Glomerular endothelial cell (primary cell): ENCODE measurements around the gene UNC13C. TPM values are rescaled to one million over a fixed set of nuclear protein-coding genes. Genes with fewer than 3 reads are reported as not detected.
"Not testable (repeated sequence)": the region's sequence is repeated elsewhere in the genome, so short reads cannot be mapped to it uniquely, and the experiment has no call there.

Experiments
- DNase-seq: peaks from one replicate; pipeline ENCODE4 v3.0.0-alpha.2; 2011; ENCODE audit warnings: low read depth, low spot score; ENCODE audit errors: extremely low read depth
- total RNA-seq: library from RNA; depleted of rRNA; stranded (reverse); fragments of >200 nt; gene quantifications from 2 replicates; pipeline ENCODE4 v1.2.3, GENCODE V29; 2015

The UNC13C gene
- total RNA-seq, result 0.05 TPM in 1 of 2 replicates, not detected in the other

DNA sequence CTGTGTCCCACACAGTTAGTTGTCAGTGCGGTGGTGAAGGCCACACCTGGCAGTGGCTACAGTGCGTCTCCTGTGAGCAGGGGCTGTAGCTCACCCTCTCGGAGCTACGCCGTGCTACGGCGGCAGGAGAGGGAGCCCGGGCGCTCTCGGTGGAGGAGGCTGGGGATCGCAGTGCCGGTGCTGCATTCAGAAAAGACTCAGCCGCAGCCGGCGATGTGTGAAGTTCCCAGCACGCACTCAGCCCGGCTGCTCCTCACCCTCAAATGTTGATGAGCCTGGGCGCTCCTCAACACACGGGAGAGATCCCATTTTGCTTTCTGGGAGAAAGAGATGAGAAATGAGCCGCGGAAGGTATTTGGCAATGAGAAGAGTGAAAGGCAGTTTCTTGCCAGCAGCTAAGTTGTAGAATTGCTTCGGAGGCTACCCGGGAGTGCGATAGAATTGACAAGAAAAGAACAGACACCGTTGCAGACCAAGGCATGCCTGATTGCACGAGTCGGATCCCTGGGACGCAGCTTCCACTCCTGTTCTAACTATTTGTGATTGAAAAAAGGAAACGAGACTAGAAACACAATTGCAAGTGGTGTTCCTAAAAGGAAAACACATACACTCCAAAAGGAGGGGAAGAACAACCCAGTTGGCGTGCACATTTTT is at the start of gene UNC13C:
Gene UNC13C (plus strand): TSS at position 189 of the 654 bp plus-strand sequence. CDS start 34,463 bp downstream, outside the sequence.
- no peak for DNase-seq

DNA sequence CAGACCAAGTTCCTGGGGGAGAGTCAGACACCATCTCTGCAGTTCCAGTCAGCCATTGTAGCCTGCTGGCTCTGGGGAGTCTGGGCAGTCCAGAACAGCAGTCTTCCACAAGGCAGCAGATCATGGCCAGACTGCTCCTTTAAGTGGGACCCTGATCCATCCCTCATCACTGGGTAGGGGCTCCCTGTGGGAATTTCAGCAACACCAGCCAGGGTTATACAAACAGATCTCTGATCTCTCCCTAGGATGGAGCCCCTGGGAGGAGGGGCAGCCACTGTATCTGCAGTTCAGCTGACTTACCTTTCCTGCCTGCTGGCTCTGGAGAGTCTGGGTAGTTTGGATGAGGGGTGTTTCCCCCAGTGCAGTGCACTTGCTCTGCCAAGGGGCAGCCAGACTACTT is 42.1 kb upstream of the UNC13C start:
- DNase-seq, result no peak

DNA sequence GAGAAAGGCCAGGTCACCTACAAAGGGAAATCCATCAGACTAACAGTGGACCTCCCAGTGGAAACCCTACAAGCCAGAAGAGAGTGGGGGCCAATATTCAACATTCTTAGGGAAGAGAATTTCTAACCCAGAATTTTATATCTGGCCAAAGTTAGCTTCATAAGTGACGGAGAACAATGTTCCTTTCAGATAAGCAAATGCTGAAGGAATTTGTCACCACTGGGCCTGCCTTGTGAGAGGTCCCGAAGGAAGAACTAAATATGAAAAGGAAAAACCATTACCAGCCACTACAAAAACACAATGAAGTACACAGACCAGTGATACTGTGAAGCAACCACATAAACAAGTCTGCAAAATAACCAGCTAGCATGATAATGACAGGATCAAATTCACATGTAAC is 40.6 kb upstream of the UNC13C start:
- DNase-seq, result not testable (repeated sequence)

DNA sequence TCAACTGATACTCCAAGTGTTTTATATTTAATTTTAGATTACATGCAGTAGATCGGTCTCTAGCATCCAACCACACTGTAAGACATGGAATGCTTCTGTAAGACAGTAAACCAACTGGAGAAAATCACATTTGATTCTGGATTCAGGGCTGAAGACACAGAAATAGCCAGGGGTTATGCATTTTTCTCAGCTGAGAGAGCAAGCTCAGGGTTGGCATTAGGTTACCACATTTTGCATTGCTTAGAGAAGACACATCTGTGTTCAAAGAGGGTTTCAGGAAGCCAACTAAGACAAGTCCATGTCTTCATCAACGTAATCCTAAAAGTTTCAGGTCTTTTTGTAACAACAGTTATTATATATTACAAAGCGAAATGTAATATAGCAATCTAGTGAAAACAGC is 27.7 kb upstream of the UNC13C start:
- DNase-seq, result no peak

DNA sequence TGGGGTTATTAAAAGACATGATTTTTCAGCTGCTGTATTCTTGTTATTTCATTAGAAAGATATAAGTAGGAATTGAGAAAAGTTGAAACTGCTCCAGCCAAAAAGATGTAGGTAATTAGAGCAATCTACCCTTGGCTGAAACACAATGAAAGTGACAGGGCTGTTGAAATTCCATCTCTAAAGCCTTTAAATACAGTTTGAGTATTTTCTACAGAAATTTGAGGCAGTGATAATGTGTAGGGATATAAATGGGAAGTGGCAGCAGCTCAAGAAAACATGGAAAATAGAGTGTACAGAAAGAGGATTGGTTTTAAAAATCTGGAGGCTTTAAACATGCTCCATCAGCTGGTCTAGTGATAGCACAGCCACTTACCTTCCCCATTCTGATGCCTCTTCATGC is 22.8 kb upstream of the UNC13C start:
- no peak for DNase-seq

DNA sequence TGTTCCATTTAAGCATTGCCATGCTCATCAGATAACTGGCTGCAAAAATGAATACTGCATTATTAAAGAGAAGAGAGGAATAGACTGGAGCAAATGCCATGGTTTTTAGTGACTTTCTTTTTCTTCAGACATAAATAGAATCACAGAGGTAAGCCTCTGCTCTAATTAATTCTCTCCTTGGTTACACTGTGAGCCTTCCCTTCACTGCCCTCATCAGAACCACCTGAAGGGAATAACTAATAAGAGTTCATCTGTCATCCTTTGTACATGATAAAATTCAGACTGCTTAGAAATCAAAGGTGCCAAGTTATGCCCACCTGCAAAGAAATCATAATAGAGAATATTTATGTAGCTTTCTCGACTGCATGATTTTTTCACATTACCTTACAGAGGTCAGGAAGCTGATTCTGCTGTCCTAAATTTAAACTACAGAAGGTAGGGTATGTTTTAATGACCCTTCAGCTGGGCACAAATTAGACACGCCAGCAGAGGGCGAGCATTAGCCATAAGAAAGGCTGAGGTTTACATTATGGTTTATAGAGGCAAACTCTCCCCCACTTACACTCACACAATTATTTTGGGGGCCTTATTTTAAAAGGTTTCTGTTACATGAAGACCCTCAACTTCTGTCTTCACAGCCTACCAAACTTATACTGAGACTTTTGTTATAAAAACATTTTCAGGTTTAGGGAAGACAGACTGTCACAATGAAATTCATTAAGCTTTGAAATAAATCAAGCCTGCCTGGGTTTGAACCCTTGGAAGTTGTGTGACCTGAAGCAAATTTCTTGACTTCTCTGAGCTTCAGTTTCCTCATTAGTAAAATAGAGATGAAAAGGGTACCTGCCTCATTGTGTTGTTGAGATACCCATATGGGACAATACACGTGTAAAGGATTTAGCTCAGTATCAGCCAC is 15.3 kb upstream of the UNC13C start:
- DNase-seq, result no peak

DNA sequence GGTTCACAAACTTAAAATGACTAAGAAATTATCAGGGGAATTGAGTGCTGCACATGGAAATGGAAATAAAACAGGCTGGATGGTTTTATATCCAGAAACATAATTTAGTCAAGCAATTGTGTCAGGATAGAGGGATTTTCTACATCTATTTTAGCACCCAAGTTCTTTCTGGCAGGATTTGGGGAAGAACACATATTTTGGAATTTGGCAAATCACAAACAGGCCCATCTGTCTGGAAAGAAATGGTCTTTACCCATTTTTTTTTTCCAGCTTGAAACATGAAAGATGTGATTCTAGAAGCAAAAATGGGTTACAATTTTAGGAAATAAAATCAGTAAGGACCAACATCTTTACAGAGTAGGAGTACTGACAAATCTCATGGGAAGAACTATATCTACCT is 14.4 kb upstream of the UNC13C start:
- DNase-seq, result no peak

DNA sequence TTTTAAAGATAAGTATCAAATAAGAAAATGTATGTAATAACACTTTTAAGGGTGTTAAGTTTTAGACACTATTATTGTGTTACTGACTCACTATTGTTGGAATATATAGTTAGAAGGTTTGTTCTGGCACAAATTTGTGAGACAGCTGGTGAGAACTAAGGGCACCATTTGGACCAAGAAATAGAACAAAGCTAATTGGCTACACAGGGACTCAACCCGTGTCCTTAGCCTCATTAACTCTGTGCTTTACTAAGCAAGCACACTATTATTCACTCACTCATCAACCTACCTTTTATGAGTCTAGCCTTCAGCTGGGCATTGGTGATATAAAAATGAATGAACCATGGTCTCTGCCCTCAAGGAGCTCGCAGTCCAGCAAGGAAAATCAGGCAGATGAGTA is 4.1 kb upstream of the UNC13C start:
- no peak for DNase-seq

DNA sequence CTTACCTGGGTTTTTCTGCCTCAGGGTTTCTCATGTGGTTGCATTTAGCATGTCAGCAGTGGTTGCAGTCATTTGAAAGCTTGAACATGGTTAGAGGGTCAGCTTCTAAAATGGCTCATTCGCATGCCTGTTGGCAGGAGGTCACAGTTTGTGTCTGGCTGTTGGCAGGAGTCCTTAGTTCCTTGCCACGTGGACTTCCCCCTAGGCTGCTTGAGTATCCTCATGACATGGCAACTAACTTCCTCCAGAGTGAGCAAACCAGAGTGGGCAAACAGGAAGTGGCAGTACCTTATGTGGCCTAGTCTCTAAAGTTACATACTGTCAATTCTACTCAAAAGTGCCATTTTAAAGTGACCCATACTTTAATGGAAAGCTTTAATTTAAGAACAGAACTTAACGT is 3.4 kb upstream of the UNC13C start:
- no peak for DNase-seq

DNA sequence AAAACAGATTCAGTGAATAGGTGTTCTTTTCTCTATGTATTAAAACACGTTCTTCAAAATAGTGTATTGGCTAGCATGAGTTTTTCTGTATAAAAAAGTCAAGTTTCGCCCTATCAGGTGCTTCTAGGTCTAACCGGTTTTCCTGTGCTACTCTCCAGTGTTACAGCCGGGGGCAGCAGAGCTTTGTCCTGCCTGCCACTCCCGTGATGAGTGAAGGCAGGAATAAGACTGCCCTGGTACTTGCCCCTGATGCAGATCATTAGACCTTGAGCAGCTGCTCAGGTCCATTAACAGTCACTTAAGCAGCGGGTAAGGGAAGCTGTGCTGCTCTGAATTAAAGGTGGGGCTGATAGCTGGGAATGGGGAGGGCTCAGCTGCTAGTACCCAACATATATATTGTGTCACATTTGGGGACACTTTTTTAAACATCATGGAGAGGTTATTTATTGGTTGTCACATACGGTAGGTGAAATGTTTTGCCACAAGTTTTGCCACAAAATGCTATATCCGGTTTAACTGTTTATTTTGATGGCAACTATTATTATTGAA is 1.3 kb upstream of the UNC13C start:
- no peak for DNase-seq

DNA sequence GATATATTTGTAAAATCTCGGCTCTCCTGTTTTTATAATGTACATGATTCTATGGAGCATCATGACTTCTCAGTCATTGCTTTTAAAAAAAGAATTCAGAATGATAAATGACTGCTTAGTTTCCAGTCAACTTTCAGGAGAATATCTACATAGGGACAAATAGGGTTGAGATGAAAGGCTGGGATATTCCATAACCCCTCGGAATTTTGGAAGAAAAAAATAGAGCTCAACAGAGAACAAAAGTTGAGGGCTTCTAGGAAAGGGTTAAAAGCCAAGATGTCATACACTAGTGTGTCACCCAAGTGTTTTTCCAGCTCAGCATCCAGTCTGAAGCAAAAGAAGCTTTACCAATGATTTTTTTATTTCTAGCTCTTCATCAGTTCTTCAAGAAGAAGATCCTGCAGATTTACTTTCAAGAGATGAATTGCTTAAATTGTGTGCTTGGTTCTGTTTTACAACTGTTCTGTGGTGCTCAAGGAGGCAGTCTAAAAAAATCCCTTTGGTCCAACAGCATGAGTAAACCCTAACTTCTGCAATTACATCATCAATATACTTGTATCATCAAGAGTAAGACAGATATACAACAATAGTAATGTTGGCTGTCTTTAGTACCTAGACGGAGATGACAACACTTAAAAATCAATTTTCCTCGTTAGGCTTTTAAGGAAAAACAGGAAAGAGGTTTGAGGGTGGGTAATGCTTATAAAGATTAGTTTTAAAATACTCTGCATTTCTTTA is 979 bp downstream of the UNC13C start:
- no peak for DNase-seq

DNA sequence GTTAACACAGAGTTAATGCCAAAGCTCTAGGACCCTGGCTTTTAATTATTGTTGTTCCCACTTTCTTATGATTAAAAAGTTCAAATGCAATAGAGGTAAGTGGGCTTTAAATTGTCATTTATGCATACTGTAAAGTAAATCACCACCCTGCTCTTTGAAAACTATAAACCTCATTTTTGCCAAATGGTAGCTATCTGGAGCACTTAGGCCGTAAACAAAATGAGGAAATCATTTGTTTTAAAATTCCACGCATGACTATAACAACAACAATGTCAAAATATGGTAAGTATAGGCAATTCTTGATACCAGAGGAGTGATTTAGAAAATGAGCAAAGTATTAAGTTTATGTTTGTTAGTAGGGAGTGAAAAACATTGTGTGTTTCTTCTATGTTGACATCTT is 1.8 kb downstream of the UNC13C start:
- no peak for DNase-seq

DNA sequence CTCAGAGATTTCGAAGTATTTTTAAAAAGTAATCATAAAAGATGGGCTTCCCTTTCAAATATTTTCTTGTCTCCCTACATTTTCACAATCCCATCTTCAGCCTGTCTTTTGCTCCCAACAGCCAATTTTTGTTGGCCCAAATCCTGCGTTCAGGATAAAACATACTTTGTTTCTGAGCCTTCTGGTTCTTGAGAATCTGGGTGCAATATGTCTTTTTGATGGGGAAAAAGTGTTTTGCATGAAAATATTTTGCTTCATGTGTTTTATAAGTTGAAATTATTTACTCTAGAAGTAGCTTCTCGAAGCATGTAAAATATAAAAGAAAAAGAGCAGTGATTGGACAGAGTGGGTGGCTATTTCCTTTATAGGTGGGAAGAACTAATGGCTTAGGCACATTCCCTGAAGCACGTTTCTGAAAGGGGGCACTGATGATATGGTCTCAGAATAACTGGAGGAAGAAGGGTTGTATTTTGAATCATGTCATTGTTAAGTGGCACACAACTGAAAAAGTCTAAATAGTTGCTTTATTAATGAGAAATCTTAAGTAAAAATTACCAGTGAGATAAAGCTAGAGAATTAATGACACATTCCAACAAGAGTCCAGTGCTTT is 3.9 kb downstream of the UNC13C start:
- no peak for DNase-seq

DNA sequence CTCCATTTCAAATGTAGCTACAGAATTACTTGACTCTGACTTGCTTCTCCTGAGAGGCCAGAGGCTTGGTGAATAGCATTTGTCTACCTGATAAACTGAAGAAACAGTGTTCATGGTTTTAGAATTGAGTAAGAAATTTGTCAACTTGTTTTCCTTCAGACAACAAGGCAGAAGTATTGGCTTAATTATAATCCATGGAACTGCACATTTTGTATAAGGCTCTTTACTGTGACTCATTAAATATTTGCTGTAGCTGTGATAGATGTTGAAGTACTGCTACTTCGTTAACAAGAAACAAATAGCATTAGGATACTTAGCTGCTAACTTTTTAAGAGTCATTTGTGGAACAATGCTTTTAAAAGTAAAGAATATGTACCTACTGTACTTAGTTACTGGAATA is 4.6 kb downstream of the UNC13C start:
- no peak for DNase-seq

DNA sequence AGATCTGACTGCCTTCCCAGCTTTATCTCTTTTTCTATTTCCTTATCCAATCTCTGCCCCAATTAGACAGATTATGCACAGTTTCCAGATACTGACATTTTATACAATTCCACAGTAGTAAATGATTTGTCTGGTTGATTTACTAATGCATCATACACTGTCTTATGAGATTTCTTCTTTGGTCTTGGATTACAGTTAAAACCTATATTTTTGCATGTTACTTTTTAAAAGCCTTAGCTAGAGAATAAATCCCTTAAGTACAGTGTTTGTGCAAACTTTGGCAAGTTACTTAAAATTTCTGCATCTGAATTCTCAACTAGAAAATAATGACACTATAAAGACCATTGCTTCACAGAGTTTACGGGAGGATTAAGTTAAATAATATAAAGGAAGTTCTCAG is 6.0 kb downstream of the UNC13C start:
- DNase-seq, result no peak

DNA sequence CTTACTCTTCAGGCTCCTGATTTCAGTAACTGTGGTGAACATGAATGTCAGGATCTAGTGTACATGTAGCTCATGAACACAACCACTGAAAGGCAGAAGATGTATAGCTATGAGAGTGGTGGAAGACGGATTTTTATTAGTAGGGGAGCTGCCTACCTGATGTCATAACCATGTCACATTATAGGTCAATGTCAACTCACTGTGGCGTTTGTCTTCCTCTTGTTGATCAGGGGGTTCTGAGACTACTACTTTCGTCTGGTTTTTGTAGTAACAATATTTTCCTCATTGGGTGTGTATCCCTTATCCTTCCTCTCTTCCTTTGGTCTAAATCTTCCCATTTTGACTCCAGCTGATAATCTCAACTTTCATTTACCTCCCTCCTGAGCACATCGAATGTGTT is 7.3 kb downstream of the UNC13C start:
- no peak for DNase-seq

DNA sequence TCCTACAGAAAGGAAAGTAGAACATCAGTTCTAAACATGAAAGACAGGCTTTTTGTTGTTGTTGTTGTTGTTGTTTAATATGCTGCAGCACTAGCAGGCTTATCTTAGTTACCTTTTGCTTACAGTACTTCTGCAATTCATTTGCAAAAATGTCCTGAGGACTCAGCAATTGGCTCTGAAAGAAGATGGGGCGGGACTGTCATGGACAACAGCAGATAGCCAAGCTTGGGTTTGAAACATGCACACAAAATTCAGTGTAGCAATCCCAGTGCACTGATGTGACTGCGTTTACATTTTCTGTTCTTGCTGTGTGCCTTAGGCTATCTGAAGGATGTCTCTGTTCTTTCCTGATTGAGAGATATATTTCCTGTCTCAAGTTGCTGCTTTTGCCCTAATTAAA is 9.2 kb downstream of the UNC13C start:
- DNase-seq, result no peak

DNA sequence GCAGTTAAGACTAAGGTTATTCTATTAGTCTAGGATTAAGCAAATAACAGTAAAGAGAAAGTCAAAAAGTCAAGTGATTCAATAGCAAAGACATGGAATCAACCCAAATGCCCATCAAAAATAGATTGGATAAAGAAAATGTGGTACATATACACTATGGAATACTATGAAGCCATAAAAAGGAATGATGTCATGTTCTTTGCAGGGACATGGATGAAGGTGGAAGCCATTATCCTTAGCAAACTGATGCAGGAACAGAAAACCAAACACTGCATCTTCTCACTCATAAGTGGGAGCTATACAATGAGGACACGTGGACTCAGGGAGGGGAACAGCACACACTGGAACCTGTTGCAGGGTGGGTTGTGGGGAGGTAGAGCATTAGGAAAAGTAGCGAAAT is 29.0 kb downstream of the UNC13C start:
- DNase-seq, result no peak

DNA sequence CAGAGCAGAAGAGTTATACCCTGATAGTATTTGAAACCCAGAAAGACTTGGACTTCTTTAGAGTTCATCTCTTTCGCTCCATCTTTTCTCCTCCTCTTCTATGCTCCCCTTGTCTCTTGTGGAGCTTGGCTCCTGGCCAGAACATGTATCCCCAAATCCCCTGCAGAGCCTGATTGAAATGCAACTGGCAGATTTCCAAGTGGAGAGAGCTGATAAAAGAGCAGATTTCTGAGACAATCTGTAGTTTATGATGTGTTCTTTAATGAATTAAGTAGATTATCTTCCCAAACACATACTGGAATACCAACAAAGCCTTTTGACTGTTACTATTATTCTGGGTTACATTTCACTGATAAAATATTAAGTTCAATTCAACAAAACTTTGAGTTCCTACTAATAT is 33.4 kb downstream of the UNC13C start:
- DNase-seq, result no peak

DNA sequence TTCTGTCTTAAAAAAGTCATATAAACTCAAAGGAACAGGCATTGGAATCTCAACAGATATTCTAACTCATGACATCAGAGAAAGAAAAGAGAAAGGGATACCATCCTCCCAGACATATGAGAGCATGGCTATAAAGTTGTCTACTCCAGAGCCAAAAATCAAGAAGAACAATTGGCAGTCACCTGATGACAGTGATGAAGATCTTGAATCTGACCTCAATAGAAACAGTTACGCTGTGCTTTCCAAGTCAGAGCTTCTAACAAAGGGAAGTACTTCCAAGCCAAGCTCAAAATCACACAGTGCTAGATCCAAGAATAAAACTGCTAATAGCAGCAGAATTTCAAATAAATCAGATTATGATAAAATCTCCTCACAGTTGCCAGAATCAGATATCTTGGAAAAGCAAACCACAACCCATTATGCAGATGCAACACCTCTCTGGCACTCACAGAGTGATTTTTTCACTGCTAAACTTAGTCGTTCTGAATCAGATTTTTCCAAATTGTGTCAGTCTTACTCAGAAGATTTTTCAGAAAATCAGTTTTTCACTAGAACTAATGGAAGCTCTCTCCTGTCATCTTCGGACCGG is 35.9 kb downstream of the UNC13C start:
- no peak for DNase-seq
